ENCODE data around the gene MYO18A. TPM values are rescaled to one million over a fixed set of nuclear protein-coding genes. Genes with fewer than 3 reads are reported as not detected.

MYO18A gene
- total and polyA plus RNA-seq, 10 of the 15 experiments (the other 5 are each of a cell fraction or from before 2014, with no cell fraction given) = 2.9 to 66.0 (median 24.5) TPM

- TF ChIP-seq PRDM15 (CRISPR knock-in tag; IDR thresholded peaks at IDR 0.05) (no peak), E4F1 (IDR thresholded peaks at IDR 0.05; ENCODE audit: borderline replicate concordance, partially characterized antibody) (no peak), RCOR1 (conservative IDR thresholded peaks at IDR 0.05; ENCODE audit: low read depth, low read length) (no peak), SPI1 (IDR thresholded peaks at IDR 0.05; ENCODE audit: borderline replicate concordance, insufficient read depth, low read depth, low read length) (peak; percentile 95; the same call in 1 of the 2 replicates), NKRF (conservative IDR thresholded peaks at IDR 0.05) (no peak), YBX1 (IDR thresholded peaks at IDR 0.05) (no peak), MEF2A (IDR thresholded peaks at IDR 0.05; ENCODE audit: insufficient read depth, low read depth, low read length) (no peak), ETV6 (conservative IDR thresholded peaks at IDR 0.05 in 1 of 2, IDR thresholded peaks at IDR 0.05 in 1 of 2; ENCODE audit: borderline replicate concordance in 1 of 2, low read depth in 1 of 2) (no peak), NFIC (IDR thresholded peaks at IDR 0.05; ENCODE audit: low read depth, low read length) (no peak), ATF2 (IDR thresholded peaks at IDR 0.05; ENCODE audit: low read length) (no peak), MTA2 (IDR thresholded peaks at IDR 0.05; ENCODE audit: low read depth) (0 out of 2 replicates have a peak, but pooled peaks have one; percentile 21), MTA3 (IDR thresholded peaks at IDR 0.05; ENCODE audit: borderline replicate concordance, low read length) (no peak), PML (IDR thresholded peaks at IDR 0.05; ENCODE audit: low read length) (no peak), ATF7 (IDR thresholded peaks at IDR 0.05; ENCODE audit: low read depth) (no peak), RAD21 (IDR thresholded peaks at IDR 0.05; ENCODE audit: insufficient read depth, low read depth, low read length) (no peak), BCLAF1 (IDR thresholded peaks at IDR 0.05) (no peak), SMARCA5 (IDR thresholded peaks at IDR 0.05) (no peak)
Observed at GRCh38 chr17:29043539-29044145, 136.6 kb downstream of the MYO18A start (continued).

All from GM12878 (cell line).